NT2/D1 (cell line): ENCODE results near the gene ACTR3C.
"Not testable (repeated sequence)": the region's sequence is repeated elsewhere in the genome, so short reads cannot be mapped to it uniquely, and the experiment has no call there.

Source experiments
- SUZ12 ChIP-seq: IDR thresholded peaks from 2 replicates; pipeline ENCODE4 v1.6.1; 2011; ENCODE audit not compliant: insufficient read length, insufficient read depth; ENCODE audit errors: extremely low read depth
- YY1 ChIP-seq: IDR thresholded peaks from 2 replicates; pipeline ENCODE4 v1.6.1; 2011; ENCODE audit not compliant: insufficient read length, insufficient read depth
- ZNF274 ChIP-seq: IDR thresholded peaks from 2 replicates; pipeline ENCODE4 v1.6.1; 2011; ENCODE audit warnings: mild to moderate bottlenecking, low read depth, low read length

GRCh38 chr7:150305259-150305902 is 18.0 kb downstream of the ACTR3C start:
- not testable (repeated sequence) for TF ChIP-seq ZNF274, YY1, SUZ12
